HG03521 (cell line): ENCODE measurements around the gene PNMA8A.

Source experiments
- ATAC-seq: cut with Tn5 transposase; IDR thresholded peaks from one replicate; pipeline ENCODE4 v1.9.1; 2021; ENCODE audit warnings: mild to moderate bottlenecking, moderate library complexity; ENCODE audit not compliant: unreplicated experiment

PNMA8A gene

DNA sequence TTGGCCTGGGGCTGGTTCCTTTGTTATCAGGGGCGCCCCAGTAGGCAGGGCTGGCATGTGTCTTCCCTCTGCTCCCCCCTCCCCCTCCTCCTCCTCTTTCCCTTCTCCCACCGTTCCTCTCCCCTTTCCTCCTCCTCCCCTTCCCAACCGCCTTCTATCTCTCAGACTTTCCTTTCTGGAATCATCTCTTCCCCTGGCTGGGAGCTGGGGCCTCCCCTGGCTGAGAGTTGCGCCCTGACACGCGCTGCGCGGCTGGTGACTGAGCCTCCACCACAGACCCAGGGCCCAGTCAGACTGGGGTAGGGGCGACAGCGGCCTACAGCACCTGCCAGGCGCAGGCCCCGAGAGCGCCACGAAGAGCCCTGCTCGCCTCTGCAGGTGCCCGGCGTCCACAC is 21.5 kb upstream of the PNMA8A start:
- ATAC-seq = no peak

DNA sequence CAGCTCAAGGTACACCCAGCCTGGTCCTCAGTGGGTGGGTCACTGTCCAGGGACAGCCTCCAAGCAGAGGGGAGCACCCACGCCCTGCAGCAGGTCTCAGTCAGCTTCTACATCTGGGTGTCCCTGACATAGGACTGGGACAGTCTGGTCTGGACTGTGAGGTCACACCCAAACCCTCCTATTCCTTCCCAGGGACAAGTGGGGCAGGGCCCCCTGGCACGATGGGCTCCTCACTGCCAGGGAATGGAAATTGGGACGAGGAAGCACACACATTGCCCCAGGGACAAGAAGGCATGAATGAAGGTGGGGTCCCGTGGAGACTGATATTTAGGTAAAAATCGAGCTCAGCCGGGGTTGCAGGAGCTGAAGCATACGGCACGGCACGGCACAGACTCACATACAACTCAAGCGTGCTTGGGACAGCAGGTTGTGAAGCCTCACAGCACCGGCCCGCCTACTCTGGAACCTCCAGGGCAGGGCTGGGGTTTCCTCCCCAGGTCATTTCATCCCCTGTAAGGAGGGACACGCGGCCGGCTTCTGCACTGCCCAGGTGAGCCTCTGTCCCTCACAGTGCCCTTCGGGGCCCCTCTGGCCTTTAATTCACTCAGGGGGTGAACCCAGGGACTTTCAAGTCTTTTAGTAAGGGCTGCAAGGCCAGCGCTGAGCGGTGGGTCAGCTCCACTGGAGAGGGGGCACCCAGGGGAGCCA is 20.8 kb upstream of the PNMA8A start:
- ATAC-seq = no peak

DNA sequence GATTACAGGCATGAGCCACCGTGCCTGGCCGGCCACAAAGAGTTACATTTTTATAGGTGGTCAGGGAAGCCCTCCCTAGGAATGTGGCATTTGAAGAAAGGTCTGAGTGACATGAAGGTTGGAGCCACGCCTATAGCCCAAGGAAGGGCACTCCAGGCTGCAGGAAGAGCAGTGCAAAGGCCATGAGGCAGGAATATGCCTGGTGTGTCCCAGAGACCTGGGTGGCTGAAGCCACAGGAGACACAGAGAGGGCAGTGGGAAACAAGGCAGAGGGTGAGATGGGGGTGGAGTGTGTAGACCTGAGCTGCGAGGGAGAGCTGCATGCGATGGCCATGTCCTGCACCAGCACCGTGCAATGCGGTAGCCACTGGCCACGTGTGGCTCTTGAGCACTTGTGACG is 19.4 kb upstream of the PNMA8A start:
- no peak for ATAC-seq

- ATAC-seq = no peak
Measured at GRCh38 chr19:46489445-46490272, 18.3 kb upstream of the PNMA8A start.

- no peak for ATAC-seq
Measured at GRCh38 chr19:46488551-46488950, 17.2 kb upstream of the PNMA8A start.

- ATAC-seq = no peak
Measured at GRCh38 chr19:46487802-46488445, 16.6 kb upstream of the PNMA8A start.

DNA sequence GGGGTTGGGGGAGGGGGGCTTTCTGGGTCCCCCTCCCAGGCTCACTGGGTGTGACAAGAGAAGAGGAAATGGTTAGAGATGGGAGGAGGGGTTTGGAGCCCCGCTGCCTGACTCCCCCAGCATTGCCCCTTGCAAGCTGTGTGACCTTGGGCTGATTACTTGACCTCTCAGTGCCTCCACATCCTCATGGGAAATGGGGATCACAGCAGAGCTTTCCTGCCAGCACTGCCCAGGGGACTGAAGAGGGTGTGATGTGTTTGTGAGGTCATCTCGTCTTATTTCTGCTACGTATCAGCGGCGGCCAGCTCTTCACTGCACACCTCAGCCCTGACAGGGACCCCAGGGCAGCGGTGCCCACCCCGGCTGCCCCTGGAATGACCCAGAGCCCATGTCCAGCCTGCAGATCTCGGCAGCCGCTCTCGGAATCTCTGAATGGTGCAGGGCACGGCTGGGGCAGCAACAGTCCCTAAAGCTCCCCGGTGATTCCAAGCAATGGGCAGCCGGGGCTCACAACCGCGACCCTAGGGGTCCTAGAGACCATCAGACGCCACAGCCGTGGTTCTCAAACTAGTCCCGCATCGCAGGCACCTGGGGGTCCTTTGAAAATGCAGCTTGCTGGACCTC is 15.9 kb upstream of the PNMA8A start:
- no peak for ATAC-seq

DNA sequence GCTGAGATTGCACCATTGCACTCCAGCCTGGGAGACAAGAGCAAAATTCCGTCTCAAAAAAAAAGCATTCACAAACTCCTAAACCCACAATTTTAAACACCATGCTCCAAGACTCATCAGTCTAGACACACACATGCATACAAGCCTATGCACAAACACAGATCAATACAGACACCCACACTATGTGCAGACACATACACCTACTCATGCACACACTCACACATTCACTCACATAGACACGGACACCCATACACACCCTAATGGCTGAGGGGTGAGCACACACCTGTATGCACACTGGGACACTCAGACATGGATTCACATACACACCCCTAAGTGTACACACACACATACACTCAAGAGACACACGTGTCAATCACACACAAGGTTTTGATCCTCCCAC is 15.0 kb upstream of the PNMA8A start:
- ATAC-seq = no peak

- ATAC-seq = no peak
Measured at GRCh38 chr19:46484656-46485055, 13.3 kb upstream of the PNMA8A start.

GRCh38 chr19:46482631-46483030 is 11.3 kb upstream of the PNMA8A start:
- ATAC-seq = no peak

- ATAC-seq = no peak
Measured at GRCh38 chr19:46481947-46482346, 10.6 kb upstream of the PNMA8A start.

DNA sequence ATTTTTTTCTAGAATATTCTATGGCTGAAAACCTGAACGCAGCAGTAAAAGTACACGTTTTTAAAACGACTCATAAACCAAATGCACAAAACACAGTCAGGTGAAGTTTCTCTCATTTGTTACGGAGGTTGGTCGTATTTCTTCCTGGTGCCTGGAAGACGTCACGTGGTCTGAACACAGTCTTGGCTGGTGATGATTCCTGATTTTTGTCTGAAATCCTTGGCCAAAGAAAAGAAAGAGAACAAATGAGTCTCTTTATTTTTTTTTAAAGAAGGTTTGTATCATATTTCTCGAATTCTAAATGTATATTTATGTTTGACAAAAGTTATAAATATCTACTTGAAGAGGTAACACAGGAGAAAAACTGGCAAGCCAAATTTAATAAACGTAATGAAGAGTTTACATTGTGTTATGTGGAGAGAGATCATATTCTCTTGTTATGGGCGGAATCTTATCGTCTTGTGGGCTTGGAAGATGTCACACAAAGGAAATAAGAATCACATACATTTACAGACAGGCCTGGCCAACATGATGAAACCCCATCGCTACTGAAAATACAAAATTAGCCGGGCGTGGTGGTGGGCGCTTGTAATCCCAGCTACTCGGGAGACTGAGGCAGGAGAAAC is 10.0 kb upstream of the PNMA8A start:
- ATAC-seq = no peak

- ATAC-seq = no peak
Measured at GRCh38 chr19:46480415-46480814, 9.1 kb upstream of the PNMA8A start.

- ATAC-seq = no peak
Measured at GRCh38 chr19:46478356-46478986, 7.1 kb upstream of the PNMA8A start.

GRCh38 chr19:46475986-46476385 is 4.6 kb upstream of the PNMA8A start:
- no peak for ATAC-seq

- ATAC-seq = no peak
Measured at GRCh38 chr19:46474211-46474610, 2.8 kb upstream of the PNMA8A start.

- no peak for ATAC-seq
Measured at GRCh38 chr19:46472592-46472991, 1.2 kb upstream of the PNMA8A start.

DNA sequence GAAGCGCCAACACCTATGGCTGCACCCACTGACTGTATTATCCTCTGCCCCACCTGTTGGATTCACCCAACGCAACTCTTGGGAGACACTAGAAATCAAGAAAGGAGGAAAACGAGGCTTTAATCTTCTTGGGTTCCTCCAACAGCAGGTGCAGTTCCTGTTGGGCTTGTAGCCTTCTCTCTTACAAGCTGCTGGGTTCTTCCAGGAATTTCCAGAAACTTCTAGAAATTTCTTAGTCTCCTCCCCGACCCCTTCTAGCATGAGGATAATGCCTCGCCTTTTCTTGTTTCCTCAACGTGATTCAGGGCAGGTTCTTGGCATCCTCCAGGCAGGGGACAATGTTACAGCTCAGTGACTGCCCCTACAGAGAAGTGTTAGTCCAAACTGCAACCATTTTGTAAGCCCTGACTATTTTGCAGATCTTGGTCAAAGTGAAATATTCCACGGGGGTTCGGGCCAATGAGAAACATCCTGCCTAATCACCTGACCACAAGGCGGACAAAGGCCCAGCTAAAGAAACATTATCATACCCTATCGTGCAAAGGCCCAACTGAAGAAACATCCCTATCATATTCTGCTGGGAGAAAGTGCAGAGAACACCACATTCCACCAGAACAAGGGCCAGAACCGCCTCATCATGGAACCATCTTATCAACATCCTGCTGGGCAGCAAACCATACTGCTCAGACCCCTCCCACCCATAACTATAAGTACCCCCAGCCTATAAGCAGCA is 614 bp upstream of the PNMA8A start:
- ATAC-seq = no peak

- ATAC-seq = no peak
Measured at GRCh38 chr19:46470376-46470775, 987 bp downstream of the PNMA8A start.
